Tibial artery (tissue), 4 donors: ENCODE results near the gene ARX.

Source experiments
- DNase-seq, 2 donors: peaks; one replicate each; pipeline ENCODE4 v3.0.0-alpha.2; 2019
- H3K27ac ChIP-seq, 2 donors: fragments of 200-600 bp; sonication (generic) in 1 of 2; 1 replicate in 1 of 2; 2 replicates in 1 of 2; pipeline ENCODE4 v1.5.1; 2018 to 2019; ENCODE audit warnings: mild to moderate bottlenecking in 1 of 2
- H3K27me3 ChIP-seq, 2 donors: fragments of 200-600 bp; sonication (generic) in 1 of 2; one replicate each; pipeline versions ENCODE4 v1.5.1 to v1.6.0; 2016 to 2019
- H3K36me3 ChIP-seq, 3 donors: fragments of 200-600 bp; sonication (generic) in 2 of 3; one replicate each; pipeline ENCODE4 v1.5.1; 2016 to 2019; ENCODE audit warnings: mild to moderate bottlenecking in 2 of 3
- H3K4me1 ChIP-seq, 4 donors: fragments of 200-600 bp; sonication (generic) in 2 of 4; 1 replicate in 3 of 4; 2 replicates in 1 of 4; pipeline ENCODE4 v1.5.1; 2016 to 2019
- H3K4me3 ChIP-seq, 2 donors: fragments of 200-600 bp; sonication (generic) in 1 of 2; 1 replicate in 1 of 2; 2 replicates in 1 of 2; pipeline ENCODE4 v1.5.1; 2018 to 2019; ENCODE audit warnings: mild to moderate bottlenecking in 2 of 2
- H3K9me3 ChIP-seq, 3 donors: fragments of 200-600 bp; sonication (generic) in 1 of 3; one replicate each; pipeline ENCODE4 v1.5.1; 2016 to 2019
- intact Hi-C: fragments of 100-400 bp; cut with DNase I; formaldehyde crosslinking; loops from one replicate; pipeline ENCODE4 v1.15.0; 2023; ENCODE audit warnings: low total_unique reads
- TF ChIP-seq, protein P1 (sequence below), 2 experiments: fragments of 200-600 bp in 1 of 2; fragments of 450-650 bp in 1 of 2; IDR thresholded peaks; one replicate each; pipeline ENCODE4 v1.5.1; 2017 to 2019; ENCODE audit warnings: antibody characterized with exemption in 2 of 2, mild to moderate bottlenecking in 1 of 2, moderate library complexity in 1 of 2

ARX gene

DNA sequence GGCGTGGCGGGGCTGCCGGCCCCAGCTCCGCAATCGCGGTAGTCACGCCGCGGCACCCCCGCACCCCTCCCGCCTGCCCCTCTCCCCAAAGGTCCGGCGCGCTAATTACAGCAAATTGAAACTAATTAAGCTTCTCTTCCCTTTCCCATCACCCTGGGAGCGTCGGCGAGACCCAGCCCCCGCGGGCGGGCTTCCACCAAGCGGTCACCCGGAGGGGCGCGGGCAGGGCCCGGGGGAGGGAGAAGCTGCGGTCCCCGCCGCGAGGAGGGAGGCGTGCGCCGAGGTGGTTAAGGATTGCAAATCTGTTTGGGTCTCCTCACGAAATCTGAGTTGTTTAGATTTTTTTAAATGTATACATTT lies 13.1 kb downstream of the ARX start:
- Histone ChIP-seq H3K27ac (no peak overlapping the region), H3K27me3 (peaks cover 0 to 50% of the 10 kb centered on the region in 2 donors), H3K9me3 (no peaks in the 10 kb centered on the region), H3K4me3 (no peak overlapping the region), H3K4me1 (peaks cover 0 to 29% (median 19%) of the 10 kb centered on the region in 4 donors), H3K36me3 (no peaks in the 10 kb centered on the region)
- intact Hi-C loops, result no loop called here
- TF ChIP-seq, protein P1, sequence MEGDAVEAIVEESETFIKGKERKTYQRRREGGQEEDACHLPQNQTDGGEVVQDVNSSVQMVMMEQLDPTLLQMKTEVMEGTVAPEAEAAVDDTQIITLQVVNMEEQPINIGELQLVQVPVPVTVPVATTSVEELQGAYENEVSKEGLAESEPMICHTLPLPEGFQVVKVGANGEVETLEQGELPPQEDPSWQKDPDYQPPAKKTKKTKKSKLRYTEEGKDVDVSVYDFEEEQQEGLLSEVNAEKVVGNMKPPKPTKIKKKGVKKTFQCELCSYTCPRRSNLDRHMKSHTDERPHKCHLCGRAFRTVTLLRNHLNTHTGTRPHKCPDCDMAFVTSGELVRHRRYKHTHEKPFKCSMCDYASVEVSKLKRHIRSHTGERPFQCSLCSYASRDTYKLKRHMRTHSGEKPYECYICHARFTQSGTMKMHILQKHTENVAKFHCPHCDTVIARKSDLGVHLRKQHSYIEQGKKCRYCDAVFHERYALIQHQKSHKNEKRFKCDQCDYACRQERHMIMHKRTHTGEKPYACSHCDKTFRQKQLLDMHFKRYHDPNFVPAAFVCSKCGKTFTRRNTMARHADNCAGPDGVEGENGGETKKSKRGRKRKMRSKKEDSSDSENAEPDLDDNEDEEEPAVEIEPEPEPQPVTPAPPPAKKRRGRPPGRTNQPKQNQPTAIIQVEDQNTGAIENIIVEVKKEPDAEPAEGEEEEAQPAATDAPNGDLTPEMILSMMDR (IDR thresholded peaks at IDR 0.05), result no peak
- DNase-seq, result no peak

DNA sequence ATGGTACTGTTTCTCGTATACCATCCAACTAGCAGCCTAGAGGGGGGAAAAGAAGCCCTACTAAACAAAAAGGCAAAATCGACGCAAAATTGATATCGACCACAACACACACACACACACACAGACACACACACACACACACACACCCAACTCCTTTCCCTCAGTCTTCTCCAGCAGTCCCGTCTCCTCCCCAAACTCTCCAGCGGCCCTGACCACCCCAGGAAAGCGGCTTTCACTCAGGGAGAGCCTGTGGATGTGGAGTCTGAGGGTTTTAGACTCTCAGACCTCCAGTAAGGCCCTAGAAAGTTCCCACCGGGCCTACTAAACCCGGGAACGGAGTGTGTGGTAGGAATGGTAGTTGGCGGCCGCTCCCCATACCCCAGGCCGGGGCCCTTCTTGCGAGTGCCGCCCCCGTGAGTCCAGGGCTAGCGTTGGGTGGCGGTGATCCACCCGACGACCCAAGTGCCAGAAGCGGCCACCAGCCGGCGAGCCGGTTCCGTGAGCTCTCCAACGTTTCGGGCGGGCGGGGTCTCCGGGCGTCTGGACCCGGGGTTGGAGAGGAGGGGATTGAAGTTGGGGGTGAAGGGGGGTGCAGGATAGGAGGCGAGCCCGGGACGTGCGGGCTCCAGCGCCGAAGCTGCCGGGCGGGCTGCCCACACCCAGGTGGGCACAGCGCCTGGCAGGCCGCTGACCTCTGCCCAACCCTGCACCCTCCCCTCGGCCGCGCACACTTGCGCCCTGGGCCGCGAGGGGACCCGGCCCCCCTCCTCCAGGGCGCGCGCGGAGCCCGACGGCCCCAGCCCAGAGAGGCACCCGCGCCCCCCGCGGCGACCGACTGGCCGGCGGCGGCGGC lies 13.7 kb downstream of the ARX start:
- peaks cover 0 to 44% of the 10 kb centered on the region in 2 donors for H3K27me3 ChIP-seq
- no peak overlapping the region for H3K27ac ChIP-seq
- H3K9me3 ChIP-seq, result no peaks in the 10 kb centered on the region
- no peak overlapping the region for H3K4me3 ChIP-seq
- no peaks in the 10 kb centered on the region for H3K36me3 ChIP-seq
- no peak for DNase-seq
- TF ChIP-seq, protein P1 (IDR thresholded peaks at IDR 0.05), result no peak
- intact Hi-C loops, result no loop called here
- H3K4me1 ChIP-seq, result peaks cover 0 to 25% (median 15%) of the 10 kb centered on the region in 4 donors

DNA sequence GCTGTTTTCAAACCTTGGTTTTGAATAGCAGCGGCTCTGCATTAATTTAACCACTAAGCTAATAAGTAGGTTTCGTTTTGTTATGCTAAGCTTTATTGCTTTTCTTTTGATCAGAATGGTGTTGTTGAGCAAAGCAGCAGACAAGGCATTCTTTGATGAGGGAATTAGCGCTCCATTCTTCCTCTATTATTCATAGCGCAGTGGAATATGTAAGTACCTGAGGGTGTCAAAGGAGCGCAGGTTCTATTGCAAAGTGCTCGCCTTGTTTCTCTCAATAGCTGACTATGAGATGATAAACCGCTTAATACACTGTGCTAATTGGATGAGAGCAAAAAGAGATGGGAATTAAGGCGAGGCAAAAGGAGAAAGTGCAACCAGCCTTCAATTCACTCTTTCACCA lies 16.3 kb downstream of the ARX start:
- Histone ChIP-seq H3K4me1 (peaks cover 0 to 4% (median 2%) of the 10 kb centered on the region in 4 donors), H3K9me3 (no peaks in the 10 kb centered on the region), H3K36me3 (peaks cover 0 to 11% (median 0%) of the 10 kb centered on the region in 3 donors), H3K4me3 (no peak overlapping the region), H3K27ac (no peak overlapping the region), H3K27me3 (peaks cover 0 to 19% of the 10 kb centered on the region in 2 donors)
- DNase-seq, result no peak
- TF ChIP-seq, protein P1 (IDR thresholded peaks at IDR 0.05), result no peak
- intact Hi-C loops, result no loop called here

DNA sequence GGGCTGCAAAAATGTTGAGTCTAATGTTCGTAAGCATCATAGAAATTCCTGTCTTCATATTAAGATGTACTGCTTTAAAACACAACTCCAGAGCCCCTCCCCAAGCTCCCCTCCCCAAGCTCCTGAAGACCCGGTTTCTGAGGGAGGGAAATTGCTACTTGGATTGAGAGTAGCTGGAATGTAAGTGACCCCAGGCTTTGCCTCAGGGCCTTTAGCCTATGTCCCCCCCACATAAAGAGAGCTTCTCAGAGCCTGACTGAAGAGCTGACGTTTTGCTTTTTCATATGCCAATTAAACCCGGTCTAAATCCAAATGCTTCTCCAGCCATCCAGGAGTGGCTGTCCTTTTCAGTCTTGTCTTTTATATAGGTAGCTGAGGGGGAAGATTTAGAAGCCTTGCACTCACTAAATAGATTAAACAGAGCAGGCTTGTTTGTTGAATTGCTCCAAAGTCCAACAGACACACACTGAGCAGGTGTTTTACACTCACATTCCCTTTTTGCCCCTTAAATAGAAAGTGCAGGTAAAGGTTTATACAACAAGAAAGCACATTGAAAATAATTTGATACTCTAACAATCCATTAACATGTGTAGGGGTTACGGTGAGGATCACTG lies 19.6 kb downstream of the ARX start:
- DNase-seq, result no peak
- Histone ChIP-seq H3K27me3 (no peaks in the 10 kb centered on the region), H3K9me3 (no peaks in the 10 kb centered on the region), H3K4me1 (no peaks in the 10 kb centered on the region), H3K27ac (no peak overlapping the region), H3K36me3 (peaks cover 0 to 11% (median 0%) of the 10 kb centered on the region in 3 donors), H3K4me3 (no peak overlapping the region)
- TF ChIP-seq, protein P1 (IDR thresholded peaks at IDR 0.05), result no peak
- intact Hi-C loops, result no loop called here

- Histone ChIP-seq H3K4me3 (no peak overlapping the region), H3K27me3 (no peaks in the 10 kb centered on the region), H3K27ac (no peak overlapping the region), H3K4me1 (no peaks in the 10 kb centered on the region), H3K9me3 (no peaks in the 10 kb centered on the region), H3K36me3 (peaks cover 0 to 11% (median 0%) of the 10 kb centered on the region in 3 donors)
- DNase-seq, result no peak
- TF ChIP-seq, protein P1 (IDR thresholded peaks at IDR 0.05), result no peak
- intact Hi-C loops, result no loop called here
These were observed 21.9 kb downstream of the ARX start for GRCh38 chrX:24993879-24994278.
